ENCODE results near the gene IFITM2.
"Not testable (repeated sequence)": the region's sequence is repeated elsewhere in the genome, so short reads cannot be mapped to it uniquely, and the experiment has no call there.

Gene IFITM2

GRCh38 chr11:342328-342727 lies 34.7 kb downstream of the IFITM2 start:
- DNase-seq (ENCODE audit: low spot score) = no peak

- no peak for DNase-seq (ENCODE audit: low spot score)
Measured at GRCh38 chr11:344836-345578, 37.4 kb downstream of the IFITM2 start.

- DNase-seq (ENCODE audit: low spot score) = no peak
Measured at GRCh38 chr11:346529-346928, 38.9 kb downstream of the IFITM2 start.

- not testable (repeated sequence) for DNase-seq (ENCODE audit: low spot score)
Measured at GRCh38 chr11:349270-349954, 41.8 kb downstream of the IFITM2 start.

GRCh38 chr11:350033-350722 lies 42.6 kb downstream of the IFITM2 start:
- DNase-seq (ENCODE audit: low spot score) = not testable (repeated sequence)

- DNase-seq (ENCODE audit: low spot score) = no peak
Measured at GRCh38 chr11:350723-351255, 43.2 kb downstream of the IFITM2 start.

- no peak for DNase-seq (ENCODE audit: low spot score)
Measured at GRCh38 chr11:351411-351810, 43.8 kb downstream of the IFITM2 start.

GRCh38 chr11:352456-353031 lies 44.9 kb downstream of the IFITM2 start:
- no peak for DNase-seq (ENCODE audit: low spot score)

- no peak for DNase-seq (ENCODE audit: low spot score)
Measured at GRCh38 chr11:353179-353873, 45.7 kb downstream of the IFITM2 start.

GRCh38 chr11:355581-356458 lies 48.2 kb downstream of the IFITM2 start:
- peak; percentile 91 for DNase-seq (ENCODE audit: low spot score)

GRCh38 chr11:356610-357009 lies 49.0 kb downstream of the IFITM2 start:
- no peak for DNase-seq (ENCODE audit: low spot score)

GRCh38 chr11:357582-357981 lies 50.0 kb downstream of the IFITM2 start:
- no peak for DNase-seq (ENCODE audit: low spot score)

GRCh38 chr11:358129-358800 lies 50.6 kb downstream of the IFITM2 start:
- no peak for DNase-seq (ENCODE audit: low spot score)

Data from LoVo (cell line).